ENCODE data around the gene ATP2C1. TPM values are rescaled to one million over a fixed set of nuclear protein-coding genes. Genes with fewer than 3 reads are reported as not detected.

Gene ATP2C1
- total RNA-seq, 2 donors from 2014 or later = 76.8 to 81.3 TPM

- H3K9me3 Mint-ChIP-seq = no peaks in the 10 kb centered on the region
- no peak overlapping the region for H3K27ac Mint-ChIP-seq
- TF ChIP-seq CTCF (conservative IDR thresholded peaks at IDR 0.05) = no peak
- DNase-seq = no peak
- H3K27me3 ChIP-seq (ENCODE audit: control insufficient read depth, insufficient read depth, low read length, poor library complexity, severe bottlenecking) = no peaks in the 10 kb centered on the region
- H3K4me3 ChIP-seq (ENCODE audit: low read length) = peak overlapping the region; percentile 91
- peaks cover 21% of the 10 kb centered on the region for H3K36me3 Mint-ChIP-seq (ENCODE audit: low read depth)
- no peak overlapping the region for H3K9ac ChIP-seq (ENCODE audit: extremely low read depth, low read length, poor library complexity, severe bottlenecking)
- H3K4me1 Mint-ChIP-seq = peaks cover 22% of the 10 kb centered on the region
- peaks cover 6% of the 10 kb centered on the region for H3K27me3 Mint-ChIP-seq (ENCODE audit: insufficient read depth)
- H3K36me3 ChIP-seq (ENCODE audit: control insufficient read depth, insufficient read depth, low read length) = peaks cover 19% of the 10 kb centered on the region
- H3K4me3 Mint-ChIP-seq = peak overlapping the region; percentile 83
- H3K4me1 ChIP-seq (ENCODE audit: control insufficient read depth, insufficient read depth, low read length) = no peaks in the 10 kb centered on the region
- no peaks in the 10 kb centered on the region for H3K9me3 ChIP-seq (ENCODE audit: control insufficient read depth, low read length)
- 79% methylated on average over 1 of the region's 1 CpG; no CpG with 5 or more reads in 1 of the 2 experiments for WGBS, 2 experiments (ENCODE audit: insufficient coverage in 1 of 2, insufficient read length in 1 of 2)
- no peak overlapping the region for H3K27ac ChIP-seq (ENCODE audit: low read depth, low read length)
Measured at GRCh38 chr3:131025539-131025938, 131.7 kb downstream of the ATP2C1 start.

GRCh38 chr3:131026321-131027151, 132.7 kb downstream of the ATP2C1 start, which contains the start of the genes ASTE1 and NEK11:
Gene ASTE1 (minus strand): TSS chr3:131026825. CDS start chr3:131025306, 1,519 bp downstream.
Gene NEK11 (plus strand): TSS chr3:131026877. CDS start chr3:131029709, 2,832 bp downstream.
- Mint-ChIP-seq H3K27me3 (ENCODE audit: insufficient read depth) (peaks cover 6% of the 10 kb centered on the region), H3K4me3 (peak within 1 kb of the TSS; percentile 83), H3K9me3 (no peaks in the 10 kb centered on the region), H3K36me3 (ENCODE audit: low read depth) (peaks cover 26% of the 10 kb centered on the region), H3K4me1 (peaks cover 22% of the 10 kb centered on the region), H3K27ac (peak within 1 kb of the TSS; percentile 94)
- Histone ChIP-seq H3K9me3 (ENCODE audit: control insufficient read depth, low read length) (no peaks in the 10 kb centered on the region), H3K4me1 (ENCODE audit: control insufficient read depth, insufficient read depth, low read length) (no peaks in the 10 kb centered on the region), H3K27me3 (ENCODE audit: control insufficient read depth, insufficient read depth, low read length, poor library complexity, severe bottlenecking) (no peaks in the 10 kb centered on the region), H3K9ac (ENCODE audit: extremely low read depth, low read length, poor library complexity, severe bottlenecking) (peak within 1 kb of the TSS; percentile 68), H3K36me3 (ENCODE audit: control insufficient read depth, insufficient read depth, low read length) (peaks cover 14% of the 10 kb centered on the region), H3K4me3 (ENCODE audit: low read length) (peak within 1 kb of the TSS; percentile 91), H3K27ac (ENCODE audit: low read depth, low read length) (peak within 1 kb of the TSS; percentile 30)
- 9 to 19% methylated on average over 32 to 56 of the region's 56 CpGs for WGBS, 2 experiments (ENCODE audit: insufficient coverage in 1 of 2, insufficient read length in 1 of 2)
- no peak for TF ChIP-seq CTCF (conservative IDR thresholded peaks at IDR 0.05)
- DNase-seq = peak; percentile 87

- Histone ChIP-seq H3K9me3 (ENCODE audit: control insufficient read depth, low read length) (no peaks in the 10 kb centered on the region), H3K9ac (ENCODE audit: extremely low read depth, low read length, poor library complexity, severe bottlenecking) (no peak overlapping the region), H3K4me3 (ENCODE audit: low read length) (no peak overlapping the region), H3K36me3 (ENCODE audit: control insufficient read depth, insufficient read depth, low read length) (peaks cover 8% of the 10 kb centered on the region), H3K27me3 (ENCODE audit: control insufficient read depth, insufficient read depth, low read length, poor library complexity, severe bottlenecking) (no peaks in the 10 kb centered on the region), H3K27ac (ENCODE audit: low read depth, low read length) (no peak overlapping the region), H3K4me1 (ENCODE audit: control insufficient read depth, insufficient read depth, low read length) (no peaks in the 10 kb centered on the region)
- Mint-ChIP-seq H3K27me3 (ENCODE audit: insufficient read depth) (peaks cover 6% of the 10 kb centered on the region), H3K4me1 (peaks cover 19% of the 10 kb centered on the region), H3K27ac (no peak overlapping the region), H3K36me3 (ENCODE audit: low read depth) (peaks cover 19% of the 10 kb centered on the region), H3K4me3 (no peak overlapping the region), H3K9me3 (no peaks in the 10 kb centered on the region)
- no peak for DNase-seq
- WGBS, 2 experiments (ENCODE audit: insufficient coverage in 1 of 2, insufficient read length in 1 of 2) = 90 to 98% methylated on average over 2 to 3 of the region's 3 CpGs
- TF ChIP-seq CTCF (conservative IDR thresholded peaks at IDR 0.05) = no peak
Measured at GRCh38 chr3:131028844-131029243, 135.0 kb downstream of the ATP2C1 start.

Measured in endodermal cell (in vitro differentiated cells).